CD4-positive, alpha-beta memory T cell (primary cell): Measurements from ENCODE around the gene CLIP3. TPM values are rescaled to one million over a fixed set of nuclear protein-coding genes. Genes with fewer than 3 reads are reported as not detected.

Source experiments
- CTCF ChIA-PET: fragments of 350-600 bp; sonication (Branson Sonifier 250); formaldehyde crosslinking; loops from one replicate; lab custom pipeline; 2021; ENCODE audit warnings: inconsistent platforms; ENCODE audit not compliant: partially characterized antibody; lab: Charles Lee
- POLR2A ChIA-PET: fragments of 350-600 bp; sonication (Branson Sonifier 250); formaldehyde crosslinking; loops from one replicate; lab custom pipeline; 2021; ENCODE audit not compliant: partially characterized antibody; lab: Charles Lee
- DNase-seq, 5 donors: peaks; one replicate each; pipeline versions ENCODE4 v3.0.0 to v3.0.0-alpha.2; 2020 to 2022; ENCODE audit warnings: mixed read lengths in 1 of 5
- H3K27ac ChIP-seq: one replicate; pipeline ENCODE4 v1.7.0; 2013; ENCODE audit warnings: low read depth, low read length
- H3K27me3 ChIP-seq: 2 replicates; pipeline ENCODE4 v1.7.0; 2013; ENCODE audit warnings: mild to moderate bottlenecking, low read length, moderate library complexity; ENCODE audit not compliant: insufficient read depth
- H3K36me3 ChIP-seq: 2 replicates; pipeline ENCODE4 v1.7.0; 2013; ENCODE audit warnings: mild to moderate bottlenecking, low read length, moderate library complexity; ENCODE audit not compliant: insufficient read depth
- H3K4me1 ChIP-seq: 2 replicates; pipeline ENCODE4 v1.7.0; 2013; ENCODE audit warnings: mild to moderate bottlenecking, low read length, moderate library complexity; ENCODE audit not compliant: insufficient read depth
- H3K4me3 ChIP-seq, 2 donors: one replicate each; pipeline ENCODE4 v1.7.0; 2013; ENCODE audit warnings: low read length in 2 of 2, mild to moderate bottlenecking in 1 of 2
- H3K9me3 ChIP-seq, 2 donors: one replicate each; pipeline ENCODE4 v1.7.0; 2013; ENCODE audit warnings: low read length in 2 of 2, control low read depth in 1 of 2; ENCODE audit not compliant: control insufficient read depth in 1 of 2
- H3K27ac Mint-ChIP-seq, 7 donors: one replicate each; pipeline ENCODE4 v1.8.0; 2020 to 2021; ENCODE audit warnings: mixed read lengths in 7 of 7, mild to moderate bottlenecking in 6 of 7, inconsistent platforms in 3 of 7, moderate library complexity in 3 of 7
- H3K27me3 Mint-ChIP-seq, 2 donors: one replicate each; pipeline ENCODE4 v1.8.0; 2020 to 2021; ENCODE audit warnings: mixed read lengths in 2 of 2
- H3K36me3 Mint-ChIP-seq, 2 donors: one replicate each; pipeline ENCODE4 v1.8.0; 2020 to 2021; ENCODE audit warnings: mixed read lengths in 2 of 2, inconsistent platforms in 1 of 2, mild to moderate bottlenecking in 1 of 2
- H3K4me1 Mint-ChIP-seq, 4 donors: one replicate each; pipeline ENCODE4 v1.8.0; 2020 to 2021; ENCODE audit warnings: mixed read lengths in 4 of 4, mild to moderate bottlenecking in 1 of 4
- H3K4me3 Mint-ChIP-seq, 8 donors: one replicate each; pipeline ENCODE4 v1.8.0; 2020 to 2021; ENCODE audit warnings: mixed read lengths in 8 of 8, mild to moderate bottlenecking in 7 of 8, moderate library complexity in 6 of 8, inconsistent platforms in 3 of 8
- H3K9me3 Mint-ChIP-seq, 8 donors: one replicate each; pipeline ENCODE4 v1.8.0; 2020 to 2021; ENCODE audit warnings: mixed read lengths in 8 of 8, mild to moderate bottlenecking in 5 of 8, inconsistent platforms in 3 of 8, moderate library complexity in 1 of 8
- intact Hi-C: fragments of 100-400 bp; cut with micrococcal nuclease; formaldehyde crosslinking; loops from one replicate; pipeline ENCODE4 v1.15.1; 2023
- polyA plus RNA-seq, 2 donors: library from polyadenylated mRNA; unstranded; fragments of 300-500 nt; fragmentation: Illumina TruSeq; gene quantifications; one replicate each; pipeline ENCODE4 v1.2.3, GENCODE V29; 2021
- total RNA-seq, 2 experiments: library from RNA; stranded (reverse); gene quantifications; one replicate each; pipeline ENCODE4 v1.2.3, GENCODE V29; 2021

CLIP3 gene, protein sequence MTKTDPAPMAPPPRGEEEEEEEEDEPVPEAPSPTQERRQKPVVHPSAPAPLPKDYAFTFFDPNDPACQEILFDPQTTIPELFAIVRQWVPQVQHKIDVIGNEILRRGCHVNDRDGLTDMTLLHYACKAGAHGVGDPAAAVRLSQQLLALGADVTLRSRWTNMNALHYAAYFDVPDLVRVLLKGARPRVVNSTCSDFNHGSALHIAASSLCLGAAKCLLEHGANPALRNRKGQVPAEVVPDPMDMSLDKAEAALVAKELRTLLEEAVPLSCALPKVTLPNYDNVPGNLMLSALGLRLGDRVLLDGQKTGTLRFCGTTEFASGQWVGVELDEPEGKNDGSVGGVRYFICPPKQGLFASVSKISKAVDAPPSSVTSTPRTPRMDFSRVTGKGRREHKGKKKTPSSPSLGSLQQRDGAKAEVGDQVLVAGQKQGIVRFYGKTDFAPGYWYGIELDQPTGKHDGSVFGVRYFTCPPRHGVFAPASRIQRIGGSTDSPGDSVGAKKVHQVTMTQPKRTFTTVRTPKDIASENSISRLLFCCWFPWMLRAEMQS
- total RNA-seq (1 to 10 TPM; 2.4 TPM), polyA plus RNA-seq (1 to 10 TPM in 1 of 2 donors, under 1 TPM in 1; 0.37 to 1.5 TPM)

DNA sequence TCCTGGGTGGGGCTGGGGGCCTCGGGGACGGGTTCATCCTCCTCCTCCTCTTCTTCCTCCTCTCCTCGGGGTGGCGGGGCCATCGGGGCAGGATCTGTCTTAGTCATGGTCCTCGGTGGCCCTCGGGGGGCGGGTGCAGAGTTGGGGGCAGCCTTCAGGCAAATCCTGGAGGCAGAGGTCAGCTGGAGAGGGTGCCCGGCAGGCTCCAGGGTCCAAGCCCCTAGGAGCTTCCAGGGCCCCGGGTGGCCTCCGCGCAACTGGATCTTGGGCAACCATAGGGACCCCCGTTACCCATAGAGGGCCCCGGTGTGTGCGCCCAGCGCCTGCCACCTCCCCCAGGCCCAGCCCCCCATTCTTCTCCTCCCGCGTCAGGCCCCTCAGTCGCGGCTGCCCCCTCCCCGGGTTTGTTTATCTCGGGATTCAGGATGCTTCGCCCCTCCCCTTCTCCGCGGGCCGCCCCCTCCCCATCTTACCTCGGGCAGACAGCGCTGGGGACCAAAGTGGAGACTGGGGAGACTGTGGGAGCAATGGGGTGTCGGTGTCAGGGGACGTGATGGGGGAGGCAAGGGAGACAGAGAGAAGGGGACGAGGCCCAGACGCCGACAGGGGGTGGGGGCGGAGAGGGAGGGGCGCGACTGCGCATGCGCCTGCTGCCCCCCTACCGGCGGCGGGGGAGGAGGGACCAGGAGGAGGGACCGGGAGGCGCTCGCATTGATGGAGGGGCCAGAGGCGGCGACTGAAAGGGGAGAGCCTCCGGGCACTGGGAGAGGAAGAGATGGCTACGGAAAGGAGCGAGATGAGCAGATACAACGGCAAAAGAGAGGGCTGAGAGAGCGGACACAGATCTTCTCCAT lies at the start of gene CLIP3:
CLIP3 (minus strand) TSS at position 623 of the 854 bp plus-strand sequence; CDS start at position 107, 516 bp downstream.
- peak within 1 kb of the TSS; percentile 12 to 75 (median 60) for H3K4me3 Mint-ChIP-seq
- peak in 2 of 5 donors; percentile 10 to 44 for DNase-seq
- H3K27ac Mint-ChIP-seq, result peak within 1 kb of the TSS in 5 of 7 donors; percentile 17 to 88 (median 42)
- Histone ChIP-seq H3K36me3 (no peaks in the 10 kb centered on the region), H3K4me3 (no peak within 1 kb of the TSS), H3K27me3 (no peaks in the 10 kb centered on the region), H3K9me3 (no peaks in the 10 kb centered on the region), H3K4me1 (peaks cover 29% of the 10 kb centered on the region), H3K27ac (no peak within 1 kb of the TSS)
- peaks cover 21 to 47% (median 36%) of the 10 kb centered on the region in 4 donors for H3K4me1 Mint-ChIP-seq
- peaks cover 0 to 2% of the 10 kb centered on the region in 2 donors for H3K27me3 Mint-ChIP-seq
- CTCF ChIA-PET, result no interaction called here
- peaks cover 13 to 25% of the 10 kb centered on the region in 2 donors for H3K36me3 Mint-ChIP-seq
- H3K9me3 Mint-ChIP-seq, result no peaks in the 10 kb centered on the region
- intact Hi-C loops, result no loop called here
- POLR2A ChIA-PET, result no interaction called here

GRCh38 chr19:36081894-36082293 lies 49.2 kb upstream of the CLIP3 start:
- intact Hi-C loops, result no loop called here
- Mint-ChIP-seq H3K27me3 (no peaks in the 10 kb centered on the region), H3K4me3 (no peak overlapping the region), H3K36me3 (peaks cover 1 to 6% of the 10 kb centered on the region in 2 donors), H3K4me1 (no peaks in the 10 kb centered on the region), H3K27ac (peak overlapping the region in 1 of 7 donors; percentile 42), H3K9me3 (no peaks in the 10 kb centered on the region)
- H3K4me3 ChIP-seq, result no peak overlapping the region
- no peaks in the 10 kb centered on the region for H3K4me1 ChIP-seq
- H3K9me3 ChIP-seq, result no peaks in the 10 kb centered on the region
- peaks cover 3% of the 10 kb centered on the region for H3K36me3 ChIP-seq
- no peak for DNase-seq
- POLR2A ChIA-PET, result no interaction called here
- H3K27me3 ChIP-seq, result no peaks in the 10 kb centered on the region
- CTCF ChIA-PET, result no interaction called here
- H3K27ac ChIP-seq, result no peak overlapping the region

DNA sequence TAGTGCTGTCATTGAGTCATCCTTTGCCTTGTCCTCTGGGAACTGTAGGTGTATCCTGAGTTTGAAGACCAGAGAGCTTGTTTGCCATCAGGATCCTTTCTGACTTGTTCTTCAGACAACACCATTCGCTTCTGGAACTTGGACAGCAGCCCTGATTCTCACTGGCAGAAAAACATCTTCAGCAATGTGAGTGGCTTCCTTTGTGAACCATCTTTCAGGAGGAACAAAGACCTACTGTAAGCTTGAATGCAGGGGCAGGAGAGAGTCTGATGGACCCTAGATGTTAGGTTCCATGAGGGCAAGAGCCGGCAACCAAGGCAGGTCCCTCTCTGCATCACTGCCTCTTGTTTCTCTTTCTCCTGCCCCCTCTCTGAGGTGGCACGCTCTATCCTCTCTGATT lies 48.7 kb upstream of the CLIP3 start:
- intact Hi-C loops, result no loop called here
- Mint-ChIP-seq H3K9me3 (no peaks in the 10 kb centered on the region), H3K4me3 (no peak overlapping the region), H3K27me3 (no peaks in the 10 kb centered on the region), H3K36me3 (peaks cover 1 to 6% of the 10 kb centered on the region in 2 donors), H3K4me1 (no peaks in the 10 kb centered on the region), H3K27ac (no peak overlapping the region)
- no peaks in the 10 kb centered on the region for H3K27me3 ChIP-seq
- DNase-seq, result no peak
- H3K4me1 ChIP-seq, result no peaks in the 10 kb centered on the region
- POLR2A ChIA-PET, result no interaction called here
- CTCF ChIA-PET, result no interaction called here
- H3K9me3 ChIP-seq, result no peaks in the 10 kb centered on the region
- peaks cover 3% of the 10 kb centered on the region for H3K36me3 ChIP-seq
- H3K4me3 ChIP-seq, result no peak overlapping the region
- H3K27ac ChIP-seq, result no peak overlapping the region

DNA sequence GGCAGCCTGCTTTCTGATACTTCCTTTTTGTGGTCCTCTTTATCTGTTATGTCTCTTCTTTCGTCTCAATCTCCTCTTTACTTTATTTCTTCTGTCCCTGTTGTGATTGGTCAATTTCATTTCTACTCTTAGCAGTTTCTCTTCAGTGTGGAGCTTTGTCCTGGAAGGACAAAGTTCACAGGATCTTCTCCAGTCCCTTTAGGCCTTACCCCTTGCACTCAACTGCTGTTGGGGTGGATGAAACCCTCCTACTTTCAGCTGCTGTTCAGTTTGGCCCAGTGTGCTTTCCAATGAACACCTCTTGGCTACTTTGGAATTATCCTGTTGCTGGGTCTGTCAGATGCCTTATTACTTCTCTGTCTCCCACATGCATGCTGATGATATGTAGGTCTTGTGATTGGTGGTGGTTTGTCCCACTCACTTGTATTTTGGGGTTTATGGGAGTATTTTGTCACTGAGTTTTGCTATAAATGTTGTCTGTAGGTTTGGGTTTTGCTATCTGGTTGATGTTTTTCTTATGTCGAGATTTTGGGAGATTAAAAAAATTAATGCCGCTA lies 46.8 kb upstream of the CLIP3 start:
- intact Hi-C loops, result no loop called here
- Mint-ChIP-seq H3K4me1 (no peaks in the 10 kb centered on the region), H3K9me3 (no peaks in the 10 kb centered on the region), H3K27me3 (no peaks in the 10 kb centered on the region), H3K36me3 (peaks cover 1 to 6% of the 10 kb centered on the region in 2 donors), H3K4me3 (no peak overlapping the region), H3K27ac (peak overlapping the region in 1 of 7 donors; percentile 29)
- Histone ChIP-seq H3K4me1 (no peaks in the 10 kb centered on the region), H3K27me3 (no peaks in the 10 kb centered on the region), H3K9me3 (no peaks in the 10 kb centered on the region), H3K27ac (no peak overlapping the region), H3K36me3 (peaks cover 3% of the 10 kb centered on the region), H3K4me3 (no peak overlapping the region)
- ChIA-PET POLR2A (no interaction called here), CTCF (no interaction called here)
- no peak for DNase-seq

GRCh38 chr19:36073121-36073876 lies 40.6 kb upstream of the CLIP3 start:
- Histone ChIP-seq H3K4me1 (no peaks in the 10 kb centered on the region), H3K27me3 (no peaks in the 10 kb centered on the region), H3K4me3 (no peak overlapping the region), H3K36me3 (no peaks in the 10 kb centered on the region), H3K27ac (no peak overlapping the region), H3K9me3 (no peaks in the 10 kb centered on the region)
- Mint-ChIP-seq H3K27ac (peak overlapping the region in 4 of 7 donors; percentile 6 to 70 (median 20)), H3K36me3 (no peaks in the 10 kb centered on the region), H3K4me3 (no peak overlapping the region), H3K27me3 (no peaks in the 10 kb centered on the region), H3K9me3 (no peaks in the 10 kb centered on the region), H3K4me1 (no peaks in the 10 kb centered on the region)
- ChIA-PET POLR2A (no interaction called here), CTCF (no interaction called here)
- DNase-seq, result no peak
- intact Hi-C loops, result no loop called here

DNA sequence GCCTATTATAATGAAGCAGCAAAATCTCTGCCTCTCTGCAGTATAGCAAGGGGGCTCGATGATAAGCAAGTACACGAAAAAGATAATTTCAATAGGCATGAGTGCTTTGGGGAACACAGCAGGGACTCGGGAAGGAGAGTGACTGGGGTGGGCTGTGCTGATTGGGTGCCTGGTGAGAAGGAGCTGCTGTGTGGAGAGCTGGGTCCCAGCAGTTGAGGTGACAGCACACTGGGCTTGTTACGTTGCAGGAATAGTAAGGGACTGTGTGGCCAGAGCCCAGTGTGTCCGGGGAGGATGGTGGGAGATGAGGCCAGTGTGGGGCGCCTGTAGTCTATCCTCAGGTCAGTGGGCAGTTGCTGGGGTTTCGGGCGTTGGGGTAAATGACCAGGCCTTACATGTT lies 39.4 kb upstream of the CLIP3 start:
- H3K9me3 ChIP-seq, result no peaks in the 10 kb centered on the region
- Mint-ChIP-seq H3K27me3 (no peaks in the 10 kb centered on the region), H3K4me1 (peaks cover 0 to 2% (median 0%) of the 10 kb centered on the region in 4 donors), H3K9me3 (no peaks in the 10 kb centered on the region), H3K36me3 (no peaks in the 10 kb centered on the region), H3K4me3 (peak overlapping the region in 1 of 8 donors; percentile 24), H3K27ac (peak overlapping the region in 2 of 7 donors; percentile 12 to 15)
- no peak overlapping the region for H3K27ac ChIP-seq
- DNase-seq, result no peak
- ChIA-PET POLR2A (no interaction called here), CTCF (no interaction called here)
- no peak overlapping the region for H3K4me3 ChIP-seq
- intact Hi-C loops, result no loop called here
- no peaks in the 10 kb centered on the region for H3K36me3 ChIP-seq
- no peaks in the 10 kb centered on the region for H3K27me3 ChIP-seq
- H3K4me1 ChIP-seq, result no peaks in the 10 kb centered on the region
